Astrocyte of the cerebellum (primary cell): ENCODE results near the gene PGM2L1.

ENCODE experiments used
- DNase-seq: peaks from one replicate; pipeline ENCODE4 v3.0.0-alpha.2; 2011; ENCODE audit warnings: low read depth
- H3K4me3 ChIP-seq: 2 replicates; pipeline ENCODE4 v1.5.1; 2011; ENCODE audit warnings: mild to moderate bottlenecking, low read depth, low read length, moderate library complexity
- in situ Hi-C: cut with HindIII; loops from 2 replicates; pipeline ENCODE4 v1.10.0; 2017; ENCODE audit warnings: low sequenced_read_pairs
- TF ChIP-seq, protein P1 (sequence below): IDR thresholded peaks from 2 replicates; pipeline ENCODE4 v1.5.1; 2012; ENCODE audit warnings: low read length, low read depth, moderate library complexity, mild to moderate bottlenecking; ENCODE audit errors: missing control alignments

The PGM2L1 gene

DNA sequence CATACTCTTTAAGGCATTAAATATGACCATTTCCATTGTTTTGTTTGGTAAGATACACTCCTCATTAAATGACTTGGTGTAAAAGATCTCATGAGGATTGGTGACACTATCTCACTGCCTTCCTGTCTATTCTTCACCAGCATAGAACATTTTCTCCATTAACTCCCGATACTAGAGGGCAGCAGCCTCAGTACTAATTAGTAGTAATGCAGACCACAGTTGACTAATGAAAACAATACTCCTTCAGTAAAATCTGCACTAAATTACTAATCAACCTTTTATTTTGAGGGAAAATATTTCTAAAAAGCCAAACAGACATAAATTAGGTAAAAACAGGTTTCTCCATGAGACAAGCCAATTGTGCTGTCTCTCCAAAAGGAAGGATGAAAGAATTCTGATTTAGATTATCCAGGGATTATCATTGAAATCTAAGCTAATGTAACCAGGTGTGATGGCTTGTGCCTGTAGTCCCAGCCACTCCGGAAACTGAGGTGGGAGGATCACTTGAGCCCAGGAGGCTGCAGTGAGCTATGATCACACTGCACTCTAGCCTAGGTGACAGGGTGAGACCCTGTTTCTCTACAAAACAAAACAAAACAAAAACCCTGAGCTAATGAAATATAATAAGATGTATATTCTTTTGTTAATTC is 9.4 kb downstream of the PGM2L1 start:
- TF ChIP-seq, protein P1, sequence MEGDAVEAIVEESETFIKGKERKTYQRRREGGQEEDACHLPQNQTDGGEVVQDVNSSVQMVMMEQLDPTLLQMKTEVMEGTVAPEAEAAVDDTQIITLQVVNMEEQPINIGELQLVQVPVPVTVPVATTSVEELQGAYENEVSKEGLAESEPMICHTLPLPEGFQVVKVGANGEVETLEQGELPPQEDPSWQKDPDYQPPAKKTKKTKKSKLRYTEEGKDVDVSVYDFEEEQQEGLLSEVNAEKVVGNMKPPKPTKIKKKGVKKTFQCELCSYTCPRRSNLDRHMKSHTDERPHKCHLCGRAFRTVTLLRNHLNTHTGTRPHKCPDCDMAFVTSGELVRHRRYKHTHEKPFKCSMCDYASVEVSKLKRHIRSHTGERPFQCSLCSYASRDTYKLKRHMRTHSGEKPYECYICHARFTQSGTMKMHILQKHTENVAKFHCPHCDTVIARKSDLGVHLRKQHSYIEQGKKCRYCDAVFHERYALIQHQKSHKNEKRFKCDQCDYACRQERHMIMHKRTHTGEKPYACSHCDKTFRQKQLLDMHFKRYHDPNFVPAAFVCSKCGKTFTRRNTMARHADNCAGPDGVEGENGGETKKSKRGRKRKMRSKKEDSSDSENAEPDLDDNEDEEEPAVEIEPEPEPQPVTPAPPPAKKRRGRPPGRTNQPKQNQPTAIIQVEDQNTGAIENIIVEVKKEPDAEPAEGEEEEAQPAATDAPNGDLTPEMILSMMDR, result peak; percentile 71
- in situ Hi-C loops, result no loop called here
- H3K4me3 ChIP-seq, result no peak overlapping the region

DNA sequence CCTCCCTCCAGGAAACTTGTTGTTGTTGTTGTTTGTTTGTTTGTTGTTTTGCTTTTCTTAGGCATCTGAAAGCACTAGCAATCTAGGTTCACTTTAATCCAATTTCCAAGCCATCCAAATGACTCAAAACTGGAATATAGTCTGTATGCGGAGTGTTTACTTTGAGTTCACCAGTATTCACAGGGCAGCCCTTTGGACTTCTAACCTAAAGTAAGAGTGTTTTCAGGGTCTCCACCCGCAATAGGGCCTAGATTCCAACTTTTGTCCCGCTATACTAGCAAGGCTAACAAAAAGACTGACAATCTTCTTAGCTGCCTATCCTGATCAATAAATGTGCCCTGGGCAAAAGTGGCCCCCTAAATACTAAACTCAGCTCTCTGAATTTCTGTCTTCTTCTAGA is 13.6 kb downstream of the PGM2L1 start:
- in situ Hi-C loops, result no loop called here
- DNase-seq, result no peak
- TF ChIP-seq, protein P1, result no peak
- H3K4me3 ChIP-seq, result no peak overlapping the region

More for the DNA sequence above, 9.4 kb downstream of the PGM2L1 start:
- DNase-seq, result peak; percentile 29

DNA sequence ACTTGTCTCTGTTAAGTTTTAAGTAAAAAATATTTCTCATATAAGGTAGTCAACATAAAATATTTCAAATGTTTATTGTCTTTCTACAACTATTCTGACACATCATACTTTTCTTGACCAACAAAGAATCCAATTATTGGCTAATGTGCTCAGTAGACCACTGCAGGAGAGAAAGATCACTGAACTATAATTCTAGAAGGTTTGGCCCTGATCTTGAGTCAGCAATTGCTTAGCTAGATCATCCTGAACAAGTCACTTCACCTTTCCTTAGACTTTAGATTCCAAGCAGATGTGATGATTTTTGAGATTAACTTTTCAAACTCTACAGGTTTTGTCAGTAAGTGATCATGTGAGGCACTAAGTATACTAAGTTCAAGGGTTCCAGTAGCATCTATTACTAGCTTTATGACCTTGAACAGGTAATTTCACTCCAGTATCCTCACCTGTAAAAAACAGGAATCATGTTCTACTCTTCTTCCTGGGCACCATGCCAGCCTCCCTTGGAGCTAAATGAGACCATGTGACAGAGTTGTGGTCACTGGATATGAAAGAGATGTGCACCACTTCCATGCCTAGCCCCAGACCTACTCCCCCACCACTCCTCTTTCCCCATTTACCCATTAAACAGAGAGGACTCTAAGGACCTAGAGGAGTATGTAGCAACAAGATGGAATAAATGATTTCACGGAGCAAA is 17.3 kb downstream of the PGM2L1 start:
- no peak for DNase-seq
- TF ChIP-seq, protein P1, result no peak
- H3K4me3 ChIP-seq, result no peak overlapping the region
- in situ Hi-C loops, result no loop called here

DNA sequence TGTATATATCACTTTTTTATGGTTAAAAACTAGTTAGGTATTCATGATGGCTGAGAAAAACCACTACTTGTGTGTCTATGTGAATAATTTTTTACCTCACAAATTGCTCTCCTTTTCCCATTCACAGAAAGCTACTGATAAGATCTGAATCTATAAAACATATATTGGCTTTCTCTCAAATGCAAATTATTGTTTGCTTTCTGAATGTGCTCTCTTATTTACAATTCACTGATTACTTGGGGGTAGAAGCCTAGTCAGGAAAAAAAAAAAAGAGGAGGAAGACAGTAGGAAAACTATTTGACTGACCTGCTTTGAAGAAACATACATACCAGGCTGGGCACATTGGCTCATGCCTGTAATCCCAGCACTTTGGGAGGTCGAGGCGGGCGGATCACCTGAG is 20.5 kb downstream of the PGM2L1 start:
- TF ChIP-seq, protein P1, result no peak
- no peak overlapping the region for H3K4me3 ChIP-seq
- in situ Hi-C loops, result no loop called here
- DNase-seq, result no peak

DNA sequence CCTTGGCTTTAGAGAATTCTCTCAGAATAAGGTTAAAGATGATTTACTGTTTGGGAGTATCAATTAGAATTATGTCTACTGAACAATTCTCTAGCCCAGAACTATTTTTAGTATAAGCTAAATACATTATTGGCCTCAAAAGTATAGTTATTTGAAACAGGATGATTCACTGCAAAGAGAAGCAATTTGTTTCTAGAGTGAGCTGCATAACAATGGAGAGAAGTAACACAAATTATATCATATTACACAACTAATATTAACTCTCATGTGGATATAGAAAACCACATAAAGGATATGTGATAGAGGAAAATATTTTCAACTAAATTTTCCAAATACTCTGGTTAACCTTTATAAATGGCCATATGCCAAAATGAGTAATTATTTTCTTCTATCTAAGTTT is 24.9 kb downstream of the PGM2L1 start:
- H3K4me3 ChIP-seq, result no peak overlapping the region
- no peak for DNase-seq
- in situ Hi-C loops, result no loop called here
- TF ChIP-seq, protein P1, result no peak

DNA sequence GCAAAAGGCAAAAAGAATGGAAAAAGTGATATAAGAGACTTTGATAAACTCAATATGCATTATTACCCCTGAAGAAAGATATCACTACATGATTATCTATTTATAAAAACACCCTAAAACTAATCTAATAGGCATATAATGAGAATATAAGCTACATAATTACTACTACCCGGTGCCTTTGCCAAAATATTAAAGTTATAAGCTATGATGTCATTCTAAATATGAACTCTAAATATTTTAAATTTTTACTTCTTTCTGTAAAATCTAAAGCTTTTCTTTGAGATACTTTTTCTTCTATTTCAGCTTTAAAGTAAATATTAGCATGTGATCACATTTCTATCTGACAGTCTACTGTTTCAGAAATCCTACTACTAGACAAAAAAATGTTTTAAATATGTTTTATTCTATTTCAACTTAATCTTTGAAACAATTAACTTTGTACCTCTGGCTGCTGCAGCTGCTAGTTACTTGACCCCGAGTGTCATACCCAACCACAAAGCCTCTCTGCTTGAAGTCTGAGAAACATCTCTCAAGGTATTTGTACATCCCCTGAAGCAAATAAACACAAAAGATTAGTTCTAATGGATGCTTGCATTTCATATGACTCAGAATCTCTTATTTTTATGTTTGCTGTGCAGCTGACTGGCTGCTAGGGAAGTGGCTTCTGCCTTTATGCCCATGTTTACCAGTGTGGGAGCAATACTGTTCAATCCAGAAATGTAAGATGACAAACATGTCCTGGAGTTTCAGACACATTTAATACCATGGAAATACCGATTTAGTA is 26.8 kb downstream of the PGM2L1 start:
- peak; percentile 70 for DNase-seq
- TF ChIP-seq, protein P1, result no peak
- in situ Hi-C loops, result no loop called here
- no peak overlapping the region for H3K4me3 ChIP-seq
